22Rv1 (cell line): ENCODE results near the gene GADD45GIP1.

Experiments
- H3K27ac ChIP-seq: fragments of 450-650 bp; 2 replicates; pipeline ENCODE4 v1.5.1; 2017
- CTCF ChIP-seq: fragments of 450-650 bp; IDR thresholded peaks from 2 replicates; pipeline ENCODE4 v1.5.1; 2017; ENCODE audit warnings: mild to moderate bottlenecking
- ZFX ChIP-seq: fragments of 450-650 bp; IDR thresholded peaks from 2 replicates; pipeline ENCODE4 v1.6.1; 2017; ENCODE audit warnings: antibody characterized with exemption, borderline replicate concordance

GADD45GIP1 gene

GRCh38 chr19:12940897-12941296 is 16.1 kb downstream of the GADD45GIP1 start:
- H3K27ac ChIP-seq = peak overlapping the region; percentile 93
- TF ChIP-seq CTCF (no peak), ZFX (no peak)

GRCh38 chr19:12939975-12940423 is 17.0 kb downstream of the GADD45GIP1 start:
- peak overlapping the region; percentile 93 for H3K27ac ChIP-seq
- no peak for TF ChIP-seq CTCF
- no peak for TF ChIP-seq ZFX

GRCh38 chr19:12938779-12939601 is 18.0 kb downstream of the GADD45GIP1 start:
- peak overlapping the region; percentile 93 for H3K27ac ChIP-seq
- TF ChIP-seq ZFX (no peak), CTCF (no peak)

- H3K27ac ChIP-seq = peak within 1 kb of the TSS; percentile 93
- TF ChIP-seq CTCF = no peak
- no peak for TF ChIP-seq ZFX
These were observed 18.9 kb downstream of the GADD45GIP1 start, which contains the start of gene CALR for GRCh38 chr19:12937927-12938778. TSS of gene CALR (plus strand) at chr19:12938609. CDS start at chr19:12938680, 71 bp downstream.

GRCh38 chr19:12937093-12937926 is 19.7 kb downstream of the GADD45GIP1 start:
- TF ChIP-seq CTCF (no peak), ZFX (no peak)
- peak overlapping the region; percentile 93 for H3K27ac ChIP-seq

GRCh38 chr19:12936582-12936981 is 20.4 kb downstream of the GADD45GIP1 start:
- TF ChIP-seq ZFX (no peak), CTCF (no peak)
- H3K27ac ChIP-seq = no peak overlapping the region
